SU-DHL-6 (cell line): Measurements from ENCODE around the gene ADGRG1.

Source experiments
- H2AFZ ChIP-seq: fragments of 200-600 bp; sonication (generic); 2 replicates; pipeline ENCODE4 v1.6.1; 2014; ENCODE audit warnings: low read depth, mild to moderate bottlenecking, moderate library complexity, mixed read lengths, antibody characterized with exemption, low read length; ENCODE audit not compliant: severe bottlenecking
- H3F3A ChIP-seq: fragments of 200-600 bp; shearing (Covaris generic); 2 replicates; pipeline ENCODE4 v1.6.0; 2016; ENCODE audit warnings: antibody characterized with exemption, mild to moderate bottlenecking; ENCODE audit not compliant: insufficient read depth
- H3K27ac ChIP-seq: fragments of 200-600 bp; sonication (generic); 2 replicates; pipeline ENCODE4 v1.5.1; 2016; ENCODE audit warnings: low read depth, mild to moderate bottlenecking, low read length, moderate library complexity, mixed read lengths
- H3K27me3 ChIP-seq: fragments of 200-600 bp; sonication (generic), shearing (Covaris generic); 2 replicates; pipeline ENCODE4 v1.6.0; 2014; ENCODE audit warnings: mild to moderate bottlenecking, low read length
- H3K36me3 ChIP-seq: fragments of 200-600 bp; sonication (generic); 2 replicates; pipeline ENCODE4 v1.6.1; 2014; ENCODE audit warnings: mild to moderate bottlenecking, low read length, mixed read lengths
- H3K4me2 ChIP-seq: fragments of 300-600, 200-600 bp; shearing (Covaris generic), sonication (generic); 2 replicates; pipeline ENCODE4 v1.6.0; 2014; ENCODE audit warnings: low read length, low read depth, mild to moderate bottlenecking; ENCODE audit not compliant: poor library complexity, severe bottlenecking
- H3K4me3 ChIP-seq: fragments of 200-600 bp; sonication (generic); 2 replicates; pipeline ENCODE4 v1.5.1; 2014; ENCODE audit warnings: antibody characterized with exemption, low read length, mild to moderate bottlenecking, mixed read lengths; ENCODE audit not compliant: insufficient read depth, poor library complexity, severe bottlenecking
- H3K79me2 ChIP-seq: fragments of 200-600 bp; sonication (generic); 2 replicates; pipeline ENCODE4 v1.6.1; 2014; ENCODE audit warnings: mild to moderate bottlenecking, low read length, moderate library complexity; ENCODE audit not compliant: insufficient read depth
- H3K9ac ChIP-seq: fragments of 200-600 bp; sonication (generic); 2 replicates; pipeline ENCODE4 v1.7.0; 2014; ENCODE audit warnings: mild to moderate bottlenecking, low read length
- H3K9me2 ChIP-seq: fragments of 200-600 bp; sonication (generic); replicated peaks from 2 replicates; pipeline ENCODE4 v1.6.1; 2014; ENCODE audit warnings: low read length; ENCODE audit not compliant: insufficient read depth
- H3K9me3 ChIP-seq: fragments of 200-600 bp; sonication (generic); 2 replicates; pipeline ENCODE4 v1.6.1; 2014; ENCODE audit warnings: low read length, mixed read lengths; ENCODE audit not compliant: insufficient read depth
- H4K20me1 ChIP-seq: fragments of 200-600 bp; sonication (generic); 2 replicates; pipeline ENCODE4 v1.6.1; 2014; ENCODE audit warnings: low read depth, mild to moderate bottlenecking, antibody characterized with exemption, low read length, moderate library complexity, mixed read lengths
- EZH2phosphoT487 ChIP-seq: fragments of 200-600 bp; sonication (generic), shearing (Covaris generic); conservative IDR thresholded peaks from 2 replicates; pipeline ENCODE4 v1.6.1; 2018; ENCODE audit warnings: mild to moderate bottlenecking, antibody characterized with exemption, low read length, moderate library complexity, mixed read lengths
- TF ChIP-seq, protein P1 (sequence below): fragments of 200-600 bp; sonication (generic); IDR thresholded peaks from one replicate; pipeline ENCODE4 v1.5.1; 2017; ENCODE audit warnings: antibody characterized with exemption, mild to moderate bottlenecking, low read length, moderate library complexity; ENCODE audit not compliant: insufficient read depth, poor library complexity, severe bottlenecking

The ADGRG1 gene

GRCh38 chr16:57646388-57647039 is 18.1 kb downstream of the ADGRG1 start:
- Histone ChIP-seq H3K4me2 (no peak overlapping the region), H3K9ac (no peak overlapping the region), H4K20me1 (no peaks in the 10 kb centered on the region), H3K27me3 (no peaks in the 10 kb centered on the region), H3K9me3 (no peaks in the 10 kb centered on the region), H3K36me3 (no peaks in the 10 kb centered on the region), H3K9me2 (no peaks in the 10 kb centered on the region), H3K79me2 (no peaks in the 10 kb centered on the region), H3K27ac (no peak overlapping the region), H2AFZ (no peak overlapping the region), H3K4me3 (no peak overlapping the region), H3F3A (no peaks in the 10 kb centered on the region)
- no peak for TF ChIP-seq EZH2phosphoT487
- TF ChIP-seq, protein P1, sequence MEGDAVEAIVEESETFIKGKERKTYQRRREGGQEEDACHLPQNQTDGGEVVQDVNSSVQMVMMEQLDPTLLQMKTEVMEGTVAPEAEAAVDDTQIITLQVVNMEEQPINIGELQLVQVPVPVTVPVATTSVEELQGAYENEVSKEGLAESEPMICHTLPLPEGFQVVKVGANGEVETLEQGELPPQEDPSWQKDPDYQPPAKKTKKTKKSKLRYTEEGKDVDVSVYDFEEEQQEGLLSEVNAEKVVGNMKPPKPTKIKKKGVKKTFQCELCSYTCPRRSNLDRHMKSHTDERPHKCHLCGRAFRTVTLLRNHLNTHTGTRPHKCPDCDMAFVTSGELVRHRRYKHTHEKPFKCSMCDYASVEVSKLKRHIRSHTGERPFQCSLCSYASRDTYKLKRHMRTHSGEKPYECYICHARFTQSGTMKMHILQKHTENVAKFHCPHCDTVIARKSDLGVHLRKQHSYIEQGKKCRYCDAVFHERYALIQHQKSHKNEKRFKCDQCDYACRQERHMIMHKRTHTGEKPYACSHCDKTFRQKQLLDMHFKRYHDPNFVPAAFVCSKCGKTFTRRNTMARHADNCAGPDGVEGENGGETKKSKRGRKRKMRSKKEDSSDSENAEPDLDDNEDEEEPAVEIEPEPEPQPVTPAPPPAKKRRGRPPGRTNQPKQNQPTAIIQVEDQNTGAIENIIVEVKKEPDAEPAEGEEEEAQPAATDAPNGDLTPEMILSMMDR = no peak

- Histone ChIP-seq H3K4me2 (no peak overlapping the region), H3K9ac (no peak overlapping the region), H3K4me3 (no peak overlapping the region), H3K9me2 (no peaks in the 10 kb centered on the region), H3F3A (no peaks in the 10 kb centered on the region), H3K79me2 (no peaks in the 10 kb centered on the region), H2AFZ (no peak overlapping the region), H4K20me1 (no peaks in the 10 kb centered on the region), H3K36me3 (no peaks in the 10 kb centered on the region), H3K9me3 (no peaks in the 10 kb centered on the region), H3K27me3 (no peaks in the 10 kb centered on the region), H3K27ac (no peak overlapping the region)
- no peak for TF ChIP-seq EZH2phosphoT487
- TF ChIP-seq, protein P1 = no peak
Measured at GRCh38 chr16:57647136-57647875, 18.9 kb downstream of the ADGRG1 start.

GRCh38 chr16:57648125-57648524 is 19.7 kb downstream of the ADGRG1 start:
- no peaks in the 10 kb centered on the region for H3K36me3 ChIP-seq
- no peak overlapping the region for H3K4me2 ChIP-seq
- H3K27ac ChIP-seq = no peak overlapping the region
- no peak for TF ChIP-seq EZH2phosphoT487
- TF ChIP-seq, protein P1 = no peak
- H3K27me3 ChIP-seq = no peaks in the 10 kb centered on the region
- no peak overlapping the region for H2AFZ ChIP-seq
- no peaks in the 10 kb centered on the region for H4K20me1 ChIP-seq
- H3K9ac ChIP-seq = no peak overlapping the region
- no peaks in the 10 kb centered on the region for H3K9me2 ChIP-seq
- no peaks in the 10 kb centered on the region for H3K9me3 ChIP-seq
- no peaks in the 10 kb centered on the region for H3F3A ChIP-seq
- no peak overlapping the region for H3K4me3 ChIP-seq
- no peaks in the 10 kb centered on the region for H3K79me2 ChIP-seq
